22Rv1 (cell line): ENCODE data around the gene CD53.

ENCODE experiments used
- H3K27ac ChIP-seq: fragments of 450-650 bp; 2 replicates; pipeline ENCODE4 v1.5.1; 2017
- ZFX ChIP-seq: fragments of 450-650 bp; IDR thresholded peaks from 2 replicates; pipeline ENCODE4 v1.6.1; 2017; ENCODE audit warnings: antibody characterized with exemption, borderline replicate concordance
- TF ChIP-seq, protein P1 (sequence below): fragments of 450-650 bp; IDR thresholded peaks from 2 replicates; pipeline ENCODE4 v1.5.1; 2017; ENCODE audit warnings: mild to moderate bottlenecking

CD53 gene

GRCh38 chr1:110870721-110871388 is 2.1 kb upstream of the CD53 start:
- no peak for TF ChIP-seq ZFX
- TF ChIP-seq, protein P1, sequence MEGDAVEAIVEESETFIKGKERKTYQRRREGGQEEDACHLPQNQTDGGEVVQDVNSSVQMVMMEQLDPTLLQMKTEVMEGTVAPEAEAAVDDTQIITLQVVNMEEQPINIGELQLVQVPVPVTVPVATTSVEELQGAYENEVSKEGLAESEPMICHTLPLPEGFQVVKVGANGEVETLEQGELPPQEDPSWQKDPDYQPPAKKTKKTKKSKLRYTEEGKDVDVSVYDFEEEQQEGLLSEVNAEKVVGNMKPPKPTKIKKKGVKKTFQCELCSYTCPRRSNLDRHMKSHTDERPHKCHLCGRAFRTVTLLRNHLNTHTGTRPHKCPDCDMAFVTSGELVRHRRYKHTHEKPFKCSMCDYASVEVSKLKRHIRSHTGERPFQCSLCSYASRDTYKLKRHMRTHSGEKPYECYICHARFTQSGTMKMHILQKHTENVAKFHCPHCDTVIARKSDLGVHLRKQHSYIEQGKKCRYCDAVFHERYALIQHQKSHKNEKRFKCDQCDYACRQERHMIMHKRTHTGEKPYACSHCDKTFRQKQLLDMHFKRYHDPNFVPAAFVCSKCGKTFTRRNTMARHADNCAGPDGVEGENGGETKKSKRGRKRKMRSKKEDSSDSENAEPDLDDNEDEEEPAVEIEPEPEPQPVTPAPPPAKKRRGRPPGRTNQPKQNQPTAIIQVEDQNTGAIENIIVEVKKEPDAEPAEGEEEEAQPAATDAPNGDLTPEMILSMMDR, result no peak
- H3K27ac ChIP-seq, result no peak overlapping the region

DNA sequence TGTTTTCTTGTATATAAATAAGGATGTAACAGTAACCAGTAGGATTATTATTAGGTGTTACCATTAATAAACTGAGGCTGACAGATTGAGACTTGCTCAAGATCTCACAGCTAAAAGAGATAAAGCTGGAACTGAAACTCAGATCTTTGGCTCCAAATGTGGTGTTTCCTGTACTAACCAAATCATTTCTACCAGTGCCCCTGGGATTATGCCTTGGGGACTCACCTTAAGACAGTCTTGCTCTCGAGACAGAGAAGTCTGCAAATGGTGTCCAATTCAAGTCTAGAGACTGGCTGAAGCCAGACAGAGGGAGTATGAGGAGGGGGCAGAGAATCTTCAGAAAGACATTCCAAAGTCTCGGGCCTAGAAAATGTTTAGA is 593 bp upstream of the CD53 start:
- no peak overlapping the region for H3K27ac ChIP-seq
- no peak for TF ChIP-seq ZFX
- TF ChIP-seq, protein P1, result no peak

DNA sequence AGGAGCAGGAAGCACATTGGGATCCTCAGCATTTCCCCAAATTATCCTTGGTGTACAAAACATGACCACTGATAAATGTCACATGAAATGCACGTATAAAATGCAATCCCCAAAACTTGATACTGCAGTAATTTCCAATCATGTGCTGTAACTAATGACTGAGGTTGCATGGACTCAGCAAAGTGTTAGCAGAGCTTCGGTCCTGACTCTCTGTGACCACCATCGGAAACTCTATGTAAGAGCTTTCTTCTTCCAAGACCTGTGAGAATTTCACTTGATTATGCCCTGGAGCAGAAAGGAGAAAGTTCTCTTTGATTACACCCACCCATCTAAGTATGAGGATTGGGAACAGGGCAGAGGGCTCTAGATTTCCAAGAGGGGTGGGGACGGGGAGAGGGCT is 908 bp downstream of the CD53 start:
- TF ChIP-seq, protein P1, result no peak
- no peak for TF ChIP-seq ZFX
- no peak overlapping the region for H3K27ac ChIP-seq

DNA sequence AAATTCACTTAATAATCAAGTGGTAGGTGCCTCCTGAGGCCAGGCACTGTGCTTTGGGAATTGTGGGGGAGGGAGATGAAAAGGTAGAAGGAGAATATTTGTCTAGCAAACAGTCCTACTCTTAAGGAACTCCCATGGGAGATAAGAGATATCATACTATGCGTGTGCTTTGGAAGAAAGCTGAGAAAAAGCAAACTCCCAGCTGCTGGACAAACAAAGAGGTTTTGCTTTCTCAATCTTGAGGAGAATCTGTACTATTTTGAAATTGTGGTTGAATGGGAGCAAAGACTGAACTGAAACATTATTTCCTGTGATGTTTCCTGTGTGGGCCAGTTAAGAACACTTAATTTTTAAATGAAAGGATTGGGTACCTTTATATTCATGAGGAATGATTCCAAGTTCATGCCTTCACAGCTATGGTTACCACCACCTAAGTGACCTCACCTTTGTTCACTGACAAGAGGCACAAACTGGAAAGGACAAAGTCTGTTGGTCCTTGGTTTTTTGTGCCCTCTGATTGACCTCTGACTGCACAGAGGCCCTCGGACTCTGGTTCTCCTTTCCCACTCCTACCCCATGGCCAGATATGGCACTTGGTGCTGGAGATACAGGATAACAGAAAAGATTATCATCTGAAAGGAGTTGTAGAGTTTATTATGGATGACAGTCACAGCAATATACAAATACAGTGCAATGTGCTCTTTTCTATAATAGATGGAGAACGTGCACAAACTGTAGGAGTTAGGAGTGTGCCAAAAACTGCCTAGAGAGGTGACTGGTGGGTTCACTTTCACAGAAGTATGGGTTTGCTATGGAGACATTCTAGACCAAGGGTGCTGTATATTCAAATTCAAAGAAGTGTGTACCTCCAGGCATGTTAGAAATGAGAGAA is 1.6 kb downstream of the CD53 start:
- H3K27ac ChIP-seq, result no peak overlapping the region
- TF ChIP-seq, protein P1, result no peak
- no peak for TF ChIP-seq ZFX

- no peak for TF ChIP-seq ZFX
- TF ChIP-seq, protein P1, result no peak
- H3K27ac ChIP-seq, result no peak overlapping the region
These were observed 2.3 kb downstream of the CD53 start for GRCh38 chr1:110875216-110875731.

- TF ChIP-seq, protein P1, result no peak
- no peak for TF ChIP-seq ZFX
- no peak overlapping the region for H3K27ac ChIP-seq
These were observed 3.9 kb downstream of the CD53 start for GRCh38 chr1:110876748-110877341.
